Esophagus squamous epithelium (tissue), 5 donors: ENCODE measurements around the gene DNAH2. TPM values are rescaled to one million over a fixed set of nuclear protein-coding genes. Genes with fewer than 3 reads are reported as not detected.

ENCODE experiments used
- DNase-seq: peaks from one replicate; lab custom pipeline; 2025; lab: John Stamatoyannopoulos, UW
- H3K27ac ChIP-seq, 4 donors: fragments of 200-600 bp; sonication (generic); one replicate each; pipeline ENCODE4 v1.5.1; 2016 to 2019; ENCODE audit warnings: mild to moderate bottlenecking in 1 of 4
- H3K27me3 ChIP-seq, 4 donors: fragments of 200-600 bp; sonication (generic); 1 replicate in 3 of 4; 2 replicates in 1 of 4; pipeline versions ENCODE4 v1.5.1 to v1.6.0; 2017 to 2021; ENCODE audit warnings: antibody characterized with exemption in 1 of 4
- H3K36me3 ChIP-seq, 3 donors: fragments of 200-600 bp; sonication (generic); one replicate each; pipeline ENCODE4 v1.5.1; 2016 to 2019
- H3K4me1 ChIP-seq, 3 donors: fragments of 200-600 bp; sonication (generic); one replicate each; pipeline ENCODE4 v1.5.1; 2017 to 2019
- H3K4me3 ChIP-seq, 4 donors: fragments of 200-600 bp; sonication (generic); 1 replicate in 3 of 4; 2 replicates in 1 of 4; pipeline ENCODE4 v1.5.1; 2016 to 2019; ENCODE audit warnings: mild to moderate bottlenecking in 2 of 4, moderate library complexity in 1 of 4
- H3K9me3 ChIP-seq, 3 donors: fragments of 200-600 bp; sonication (generic); one replicate each; pipeline ENCODE4 v1.5.1; 2016 to 2019
- CTCF ChIP-seq, 6 experiments: fragments of 450-650 bp in 4 of 6; fragments of 200-600 bp in 2 of 6; sonication (generic) in 2 of 6; IDR thresholded peaks; one replicate each; pipeline ENCODE4 v1.5.1; 2016 to 2019; ENCODE audit warnings: antibody characterized with exemption in 6 of 6, mild to moderate bottlenecking in 4 of 6, moderate library complexity in 4 of 6
- POLR2A ChIP-seq, 4 donors: fragments of 450-650 bp; IDR thresholded peaks; one replicate each; pipeline ENCODE4 v1.6.1; 2017; ENCODE audit warnings: antibody characterized with exemption in 4 of 4, mild to moderate bottlenecking in 4 of 4, moderate library complexity in 3 of 4
- WGBS, 2 donors: methylation state at CpG; one replicate each; pipeline ENCODE4 v1.1.5; 2018; 5-methylcytosine and 5-hydroxymethylcytosine counted together
- intact Hi-C: fragments of 100-400 bp; cut with DNase I; formaldehyde crosslinking; loops from one replicate; pipeline ENCODE4 v1.15.0; 2022
- total RNA-seq, 4 donors: library from RNA; depleted of rRNA; stranded (reverse); fragments of >200 nt; gene quantifications; one replicate each; pipeline ENCODE4 v1.1.0, GENCODE V29; 2016
- donor health status: DM: yes; HTN: yes; CAD: no.

The DNAH2 gene
- total RNA-seq, 4 donors from 2014 or later, result under 0.01 to 0.04 (median 0.03) TPM; not detected in 1

DNA sequence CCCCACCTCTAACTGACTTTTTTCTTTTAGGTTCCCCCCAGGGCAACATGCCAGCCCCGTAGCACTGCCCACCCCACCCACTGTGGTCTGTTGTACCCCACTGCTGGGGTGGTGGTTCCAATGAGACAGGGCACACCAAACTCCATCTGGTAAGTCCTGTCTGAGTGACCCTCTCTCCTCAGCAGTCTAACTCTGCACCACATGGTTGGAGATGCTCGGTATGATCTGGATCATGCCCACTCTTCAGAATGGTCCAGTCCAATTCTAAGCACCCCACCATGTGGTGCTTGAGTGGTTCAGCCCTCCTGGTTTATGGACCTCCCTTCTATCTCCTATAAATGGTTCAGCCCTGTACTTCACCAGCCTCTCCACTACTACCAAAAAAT, 122.3 kb downstream of the DNAH2 start:
- Histone ChIP-seq H3K27me3 (no peaks in the 10 kb centered on the region), H3K27ac (peak overlapping the region in 3 of 4 donors; percentile 97 to 99 (median 99)), H3K4me3 (no peak overlapping the region), H3K9me3 (no peaks in the 10 kb centered on the region), H3K36me3 (peaks cover 0 to 8% (median 0%) of the 10 kb centered on the region in 3 donors), H3K4me1 (peaks cover 35 to 90% (median 51%) of the 10 kb centered on the region in 3 donors)
- no peak for DNase-seq
- 40 to 54% methylated on average over 1 to 2 of the region's 2 CpGs for WGBS, 2 donors
- no peak for TF ChIP-seq CTCF (IDR thresholded peaks at IDR 0.05)
- TF ChIP-seq POLR2A (IDR thresholded peaks at IDR 0.05), result no peak
- intact Hi-C loops, result no loop called here

DNA sequence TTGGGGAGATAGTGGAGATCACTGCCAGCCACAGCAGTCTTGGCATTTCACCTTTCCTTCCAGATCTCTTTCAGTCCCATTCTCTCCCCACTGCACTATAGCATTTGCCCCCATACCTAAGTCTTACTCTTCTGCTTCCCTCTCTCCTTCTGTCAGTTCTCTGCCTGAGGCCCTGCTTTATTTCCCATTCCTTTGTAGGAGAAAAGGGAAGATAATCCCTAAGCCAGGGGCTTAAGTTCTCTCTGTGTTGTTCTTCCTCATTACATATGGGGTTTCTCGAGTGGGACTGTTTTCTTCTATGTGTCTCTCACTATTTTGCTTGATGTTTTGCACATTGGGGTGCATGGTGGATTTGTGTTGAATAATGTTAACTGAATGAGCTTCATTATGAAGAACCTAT, 122.9 kb downstream of the DNAH2 start:
- WGBS, 2 donors, result 17 to 47% methylated on average over 1 of the region's 1 CpG
- Histone ChIP-seq H3K4me1 (peaks cover 41 to 92% (median 57%) of the 10 kb centered on the region in 3 donors), H3K9me3 (no peaks in the 10 kb centered on the region)

DNA sequence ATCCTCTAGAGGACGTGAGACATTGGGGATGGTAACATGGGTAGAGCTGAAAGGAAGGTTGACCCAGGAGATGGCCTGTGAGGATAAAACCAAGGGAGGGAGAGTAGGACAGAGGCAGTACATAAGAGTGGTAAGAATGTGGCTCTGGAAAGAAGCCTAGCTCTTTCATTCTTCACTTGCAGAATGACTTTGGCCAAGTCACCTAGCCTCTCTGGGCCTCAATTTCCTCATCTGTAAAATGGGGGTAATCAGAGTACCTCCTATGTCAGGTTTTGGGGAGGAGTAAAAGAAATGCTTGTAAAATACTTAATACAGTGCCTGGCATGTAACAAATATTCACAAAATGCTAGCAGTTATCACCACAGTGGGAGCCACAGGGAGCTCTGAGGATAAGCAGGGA, 123.3 kb downstream of the DNAH2 start:
- whole genome bisulfite sequencing, 2 donors, result 50 to 78% methylated on average over 1 of the region's 1 CpG
- Histone ChIP-seq H3K27ac (peak overlapping the region; percentile 96 to 99 (median 97)), H3K27me3 (no peaks in the 10 kb centered on the region), H3K9me3 (no peaks in the 10 kb centered on the region), H3K36me3 (peaks cover 2 to 15% (median 2%) of the 10 kb centered on the region in 3 donors), H3K4me1 (peaks cover 45 to 94% (median 61%) of the 10 kb centered on the region in 3 donors), H3K4me3 (peak overlapping the region in 3 of 4 donors; percentile 74 to 81 (median 75))
- no peak for DNase-seq
- TF ChIP-seq CTCF (IDR thresholded peaks at IDR 0.05), result no peak
- TF ChIP-seq POLR2A (IDR thresholded peaks at IDR 0.05), result no peak
- intact Hi-C loops, result no loop called here

More for the DNA sequence above, 122.9 kb downstream of the DNAH2 start:
- intact Hi-C loops, result no loop called here
- DNase-seq, result no peak
- Histone ChIP-seq H3K27ac (peak overlapping the region in 3 of 4 donors; percentile 97 to 99 (median 99)), H3K4me3 (no peak overlapping the region), H3K27me3 (no peaks in the 10 kb centered on the region), H3K36me3 (peaks cover 0 to 11% (median 0%) of the 10 kb centered on the region in 3 donors)
- no peak for TF ChIP-seq CTCF (IDR thresholded peaks at IDR 0.05)
- no peak for TF ChIP-seq POLR2A (IDR thresholded peaks at IDR 0.05)

- Histone ChIP-seq H3K4me1 (peaks cover 46 to 94% (median 62%) of the 10 kb centered on the region in 3 donors), H3K4me3 (peak overlapping the region; percentile 67 to 81 (median 74)), H3K36me3 (peaks cover 6 to 21% (median 8%) of the 10 kb centered on the region in 3 donors), H3K27ac (peak overlapping the region; percentile 96 to 99 (median 97)), H3K27me3 (no peaks in the 10 kb centered on the region), H3K9me3 (no peaks in the 10 kb centered on the region)
- intact Hi-C loops, result no loop called here
- DNase-seq, result no peak
- peak in 1 of 6 experiments; percentile 23 for TF ChIP-seq CTCF (IDR thresholded peaks at IDR 0.05)
- peak in 1 of 4 donors; percentile 32 for TF ChIP-seq POLR2A (IDR thresholded peaks at IDR 0.05)
- WGBS, 2 donors, result 4% methylated on average over 11 to 14 of the region's 34 CpGs
Measured at GRCh38 chr17:7841396-7841914, 123.9 kb downstream of the DNAH2 start.

DNA sequence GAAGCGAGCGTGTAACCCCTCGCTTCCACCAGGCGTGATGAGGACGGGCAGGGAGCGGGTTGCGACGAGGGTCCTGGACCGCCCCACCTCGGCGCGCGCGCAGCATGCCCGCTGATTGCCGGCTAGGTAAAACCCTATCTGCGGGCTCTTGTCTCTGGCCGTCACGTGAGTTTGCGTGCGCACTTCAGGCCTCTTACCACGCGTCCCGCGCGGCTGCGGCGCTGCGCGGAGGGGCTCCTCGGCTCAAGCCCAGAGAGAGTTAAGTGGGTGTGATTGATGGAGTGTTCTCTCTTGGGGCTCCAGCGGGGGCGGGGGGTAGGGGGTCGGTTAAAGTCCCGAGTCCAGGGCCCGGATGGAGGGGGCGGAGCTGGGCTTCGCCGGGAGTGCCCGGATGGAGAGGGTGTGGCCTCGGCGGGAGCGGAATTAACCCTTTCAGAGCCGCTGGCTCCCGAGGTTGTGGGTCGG, 124.4 kb downstream of the DNAH2 start:
- peaks cover 11 to 26% (median 12%) of the 10 kb centered on the region in 3 donors for H3K36me3 ChIP-seq
- no peaks in the 10 kb centered on the region for H3K27me3 ChIP-seq
- intact Hi-C loops, result no loop called here
- peak overlapping the region; percentile 67 to 81 (median 74) for H3K4me3 ChIP-seq
- no peaks in the 10 kb centered on the region for H3K9me3 ChIP-seq
- TF ChIP-seq CTCF (IDR thresholded peaks at IDR 0.05), result peak in 2 of 6 experiments; percentile 2 to 18
- TF ChIP-seq POLR2A (IDR thresholded peaks at IDR 0.05), result no peak
- peaks cover 42 to 90% (median 57%) of the 10 kb centered on the region in 3 donors for H3K4me1 ChIP-seq
- peak overlapping the region; percentile 96 to 99 (median 97) for H3K27ac ChIP-seq
- DNase-seq, result no peak
- WGBS, 2 donors, result 0% methylated on average over 9 of the region's 46 CpGs; no CpG with 5 or more reads in 1 of the 2 donors
